ENCODE measurements around the gene CXXC1. TPM values are rescaled to one million over a fixed set of nuclear protein-coding genes. Genes with fewer than 3 reads are reported as not detected.

CXXC1 gene
- total RNA-seq, 1 donor from 2014 or later = 33.5 TPM

Other genes with a start within 250 kb of the CXXC1 start
- 5.2 TPM for gene MYO5B, start 92.5 kb downstream of the CXXC1 start, total RNA-seq
- gene CFAP53, start 21.2 kb downstream of the CXXC1 start, total RNA-seq = 0.48 TPM
- 54.4 TPM for gene MBD1, start 6.2 kb downstream of the CXXC1 start, total RNA-seq
- gene SKA1, start 87.4 kb upstream of the CXXC1 start, total RNA-seq = 0.13 TPM